ENCODE measurements around the gene ZNF175. TPM values are rescaled to one million over a fixed set of nuclear protein-coding genes. Genes with fewer than 3 reads are reported as not detected.
A peak's percentile ranks its signal among the peaks of the same experiment; 100 is the strongest.

Gene ZNF175
- 16.0 TPM for total RNA-seq

GRCh38 chr19:51570962-51571575 lies at the start of gene ZNF175:
Gene ZNF175 (plus strand): TSS chr19:51571283. CDS start chr19:51573330, 2,047 bp downstream.
- peak; percentile 94 for DNase-seq (ENCODE audit: low spot score)

GRCh38 chr19:51521357-51521756 lies 49.7 kb upstream of the ZNF175 start:
- no peak for DNase-seq (ENCODE audit: low spot score)

DNA sequence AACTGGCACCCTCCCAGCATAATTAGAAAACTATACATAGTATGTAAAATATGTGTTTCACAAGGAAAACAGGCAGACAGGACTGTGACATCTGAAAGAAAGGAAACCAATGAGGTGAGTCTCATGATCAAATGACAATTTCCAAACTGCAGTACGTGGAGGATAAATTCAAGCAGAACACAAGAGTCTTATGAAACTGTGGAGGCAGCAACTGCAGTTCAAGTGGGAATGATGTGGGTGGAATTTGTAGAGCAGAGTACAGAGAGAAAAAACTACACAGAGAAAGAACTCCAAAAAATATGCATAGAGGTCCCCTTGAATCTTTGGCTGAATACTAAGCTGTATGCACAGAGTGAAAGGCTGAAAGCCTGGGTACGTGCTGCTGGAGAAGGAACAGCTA lies 49.3 kb upstream of the ZNF175 start:
- DNase-seq (ENCODE audit: low spot score): no peak

DNA sequence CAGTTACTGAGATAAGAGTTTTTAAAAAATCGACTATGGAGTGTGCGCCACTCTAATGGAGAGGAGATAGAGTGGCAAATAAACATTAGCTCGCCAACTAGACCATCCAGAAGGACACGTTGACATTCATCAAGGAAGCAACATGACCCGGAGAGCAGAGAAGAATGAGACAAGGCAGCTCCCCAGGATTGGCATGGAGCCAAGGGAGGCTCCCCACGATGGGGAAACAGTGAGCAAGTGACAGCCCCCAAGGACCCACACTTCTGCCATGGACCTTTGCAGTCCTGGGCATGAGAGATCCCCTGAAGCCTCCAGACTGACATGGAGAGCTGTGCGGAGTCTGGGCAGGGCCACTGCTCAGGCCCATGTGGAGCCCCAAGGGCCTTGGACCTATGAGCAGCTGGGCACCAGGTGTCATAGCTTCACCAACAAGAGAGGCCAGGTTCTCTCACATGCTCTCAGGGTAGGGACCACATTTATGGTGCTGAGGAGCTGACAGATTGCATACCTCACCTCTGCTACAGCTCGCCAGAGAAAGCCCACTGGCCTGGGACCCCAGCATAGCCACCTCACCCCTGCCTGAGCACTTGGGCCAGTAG lies 46.3 kb upstream of the ZNF175 start:
- no peak for DNase-seq (ENCODE audit: low spot score)

- DNase-seq (ENCODE audit: low spot score): no peak
These were observed 45.4 kb upstream of the ZNF175 start for GRCh38 chr19:51525651-51526050.

DNA sequence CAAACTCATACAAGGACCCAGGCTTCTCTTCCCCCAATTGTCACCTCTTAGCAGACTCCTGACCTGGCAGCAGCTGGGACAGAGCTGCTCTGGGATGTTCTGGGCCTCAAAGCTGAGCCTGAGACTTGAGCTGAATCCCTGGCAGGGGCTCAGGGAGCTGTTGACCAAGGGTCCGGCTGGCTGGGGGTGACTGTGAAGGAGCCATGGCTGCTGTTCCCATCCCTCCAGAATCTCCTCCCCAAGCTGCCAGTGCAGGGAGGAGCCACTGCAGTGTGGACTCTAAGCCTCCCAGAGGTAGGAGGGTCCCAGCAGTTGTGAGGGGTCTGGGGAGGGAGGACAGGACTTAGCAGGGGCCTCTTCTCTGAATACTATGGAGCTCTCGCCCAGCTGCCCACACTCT lies 41.8 kb upstream of the ZNF175 start:
- no peak for DNase-seq (ENCODE audit: low spot score)

DNA sequence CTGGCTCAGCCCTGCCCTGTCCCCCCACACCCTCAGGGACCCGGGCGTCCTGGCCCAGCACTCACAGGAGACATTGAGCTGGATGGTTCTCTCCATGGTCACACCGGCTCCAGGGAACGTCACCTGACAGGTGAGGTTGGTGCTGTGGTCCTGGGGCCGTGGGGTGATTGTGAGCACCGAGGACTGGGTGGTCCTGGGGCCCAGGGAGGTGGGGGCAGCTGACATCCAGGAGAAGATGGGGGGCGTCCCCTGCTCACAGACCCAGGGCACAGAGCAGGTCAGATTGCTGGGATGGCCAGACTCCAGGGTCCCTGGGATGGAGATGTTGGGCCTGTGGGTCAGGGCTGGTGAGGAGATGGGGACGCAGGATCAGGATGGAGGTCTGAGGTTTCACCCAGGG lies 40.5 kb upstream of the ZNF175 start:
- no peak for DNase-seq (ENCODE audit: low spot score)

GRCh38 chr19:51531349-51532315 lies 39.5 kb upstream of the ZNF175 start, which contains the start of gene SIGLEC6:
Gene SIGLEC6 (minus strand): TSS chr19:51531670. CDS start chr19:51531648, 22 bp downstream.
- DNase-seq (ENCODE audit: low spot score): no peak

DNA sequence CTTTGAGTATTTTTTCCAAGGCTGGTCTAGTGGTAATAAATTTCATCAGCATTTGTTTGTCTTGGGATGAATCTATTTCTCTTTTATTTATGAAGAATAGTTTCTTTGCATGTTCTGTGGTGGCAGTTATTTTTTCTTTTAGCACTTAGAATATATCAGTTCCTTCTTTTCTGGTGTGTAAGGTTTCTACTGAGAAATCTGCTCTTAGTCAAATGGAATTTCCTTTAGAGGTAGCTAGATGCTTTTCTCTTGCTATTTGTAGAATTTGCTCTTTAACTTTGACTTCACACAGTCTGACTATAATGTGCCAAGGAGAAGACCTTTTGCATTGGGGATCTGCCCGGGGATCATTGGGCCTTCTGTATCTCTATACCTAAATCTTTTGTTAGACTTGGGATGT lies 35.5 kb upstream of the ZNF175 start:
- DNase-seq (ENCODE audit: low spot score): no peak

GRCh38 chr19:51539821-51540366 lies 31.2 kb upstream of the ZNF175 start:
- DNase-seq (ENCODE audit: low spot score): no peak

GRCh38 chr19:51541458-51542357 lies 29.4 kb upstream of the ZNF175 start:
- DNase-seq (ENCODE audit: low spot score): no peak

DNA sequence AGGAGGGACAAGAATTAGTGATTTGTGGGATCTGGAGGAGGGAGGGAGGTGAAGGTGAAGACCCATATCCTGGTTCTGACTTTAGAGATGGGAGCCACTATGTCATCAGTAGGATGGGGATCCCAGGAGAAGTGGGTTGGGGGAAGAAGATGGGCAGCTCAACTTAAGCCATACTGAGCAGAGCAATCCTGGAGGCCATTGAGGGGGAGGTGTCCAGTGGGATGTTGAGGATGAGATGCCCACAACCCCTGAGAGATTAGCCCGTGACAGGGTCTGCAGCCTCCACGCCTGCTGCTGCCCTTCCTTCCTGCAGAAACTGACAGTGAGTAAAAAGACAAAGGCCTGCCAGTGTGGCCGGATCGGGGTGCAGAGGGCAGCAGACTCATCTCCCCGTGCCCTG lies 28.4 kb upstream of the ZNF175 start:
- no peak for DNase-seq (ENCODE audit: low spot score)

DNA sequence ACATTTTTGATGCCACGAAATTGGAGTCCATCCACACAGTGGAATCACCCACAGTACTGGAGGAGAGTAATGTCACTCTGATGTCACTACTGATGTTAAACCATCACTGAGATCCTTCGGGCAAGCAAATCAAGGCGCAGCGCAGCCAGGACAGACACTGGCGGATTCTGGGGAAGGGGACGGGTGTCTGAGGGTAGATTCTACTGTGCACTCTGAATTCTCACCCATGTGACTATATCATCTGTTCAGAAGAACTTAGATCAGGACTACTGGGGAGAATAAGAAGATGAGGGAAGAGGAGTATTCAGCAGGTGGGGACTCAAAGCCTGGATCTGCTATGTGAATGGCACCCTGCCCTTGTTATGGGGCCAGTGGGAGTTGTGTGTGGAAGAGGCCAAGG lies 27.0 kb upstream of the ZNF175 start:
- no peak for DNase-seq (ENCODE audit: low spot score)

- no peak for DNase-seq (ENCODE audit: low spot score)
These were observed 24.9 kb upstream of the ZNF175 start for GRCh38 chr19:51546107-51546649.

DNA sequence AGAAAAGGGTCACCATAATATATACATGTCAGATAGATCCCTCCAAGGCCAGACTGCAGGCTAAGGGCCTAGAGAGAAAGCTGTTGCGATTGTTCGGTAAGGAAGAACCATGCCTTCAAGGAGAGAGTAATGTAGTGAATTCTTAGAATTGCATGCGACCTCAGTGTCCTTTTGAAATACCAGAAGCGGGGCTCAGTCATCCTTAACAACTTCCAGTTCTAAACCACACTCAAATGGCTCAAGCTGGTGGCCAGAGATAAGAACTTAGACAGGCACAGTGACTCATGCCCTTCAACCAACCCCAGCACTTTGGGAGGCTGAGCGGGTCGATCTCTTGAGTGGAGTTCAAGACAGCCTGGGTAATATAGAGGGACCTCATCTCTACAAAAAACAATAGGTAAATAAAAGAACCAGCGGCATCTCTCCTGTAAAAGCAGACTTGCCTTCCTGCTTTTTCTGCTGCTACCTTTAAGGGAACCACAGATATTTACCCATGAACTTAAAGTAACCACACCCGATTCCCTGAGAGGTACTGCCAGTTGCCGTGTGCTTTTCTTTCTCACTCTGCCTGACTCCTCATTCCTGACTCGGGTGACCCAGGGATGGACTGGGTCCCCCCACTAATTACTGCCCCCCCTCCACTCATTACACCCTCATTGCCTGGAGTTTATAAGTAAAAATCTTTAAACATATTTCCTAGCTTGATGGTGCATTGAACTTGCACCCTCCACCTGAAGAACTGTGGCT lies 24.3 kb upstream of the ZNF175 start:
- DNase-seq (ENCODE audit: low spot score): no peak

- no peak for DNase-seq (ENCODE audit: low spot score)
These were observed 23.5 kb upstream of the ZNF175 start for GRCh38 chr19:51547397-51548212.

DNA sequence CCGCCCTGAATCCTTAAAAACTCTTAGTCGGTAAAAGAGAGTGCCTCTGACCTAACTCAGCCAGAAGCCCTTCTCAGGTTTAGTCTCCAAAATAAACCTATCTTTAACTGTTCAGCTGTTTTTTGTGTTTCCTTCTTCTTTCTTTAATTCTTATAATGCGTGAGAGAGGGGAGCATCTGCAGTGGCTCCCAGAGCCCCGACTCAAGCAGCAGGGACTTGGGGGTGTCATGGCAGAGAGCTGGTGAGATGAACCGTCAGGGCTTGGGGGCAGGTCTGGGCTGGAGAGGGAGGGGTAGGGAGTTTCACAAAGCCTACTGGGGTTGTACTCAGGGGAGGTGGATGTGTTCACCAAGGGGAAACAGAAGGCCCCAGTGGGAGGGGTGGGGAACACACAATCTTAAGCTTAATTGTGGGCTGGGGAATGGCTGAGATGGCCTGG lies 22.9 kb upstream of the ZNF175 start:
- no peak for DNase-seq (ENCODE audit: low spot score)

- DNase-seq (ENCODE audit: low spot score): no peak
These were observed 22.2 kb upstream of the ZNF175 start for GRCh38 chr19:51548891-51549305.

All from ureter (tissue), 1 donor.